ENCODE results near the gene VTI1B.

DNA sequence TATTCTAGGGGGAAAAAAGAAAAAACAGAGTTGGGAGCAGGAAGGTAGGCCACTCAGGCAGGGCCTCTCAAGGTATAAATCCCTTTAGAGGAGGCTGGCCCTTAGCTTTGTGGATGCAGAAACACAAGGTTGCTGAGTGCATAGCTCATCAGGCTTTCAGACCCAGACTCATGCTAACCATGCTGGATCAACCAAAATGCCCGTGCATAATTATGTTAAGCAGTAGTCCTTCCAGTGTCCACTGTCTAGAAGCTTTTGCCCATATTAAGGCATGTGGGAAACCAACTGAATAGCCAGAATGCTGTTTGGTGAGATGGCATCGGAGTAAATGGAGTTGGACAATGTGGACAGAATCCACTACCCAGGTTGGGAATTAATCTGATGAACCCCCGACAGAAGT is 35.8 kb downstream of the VTI1B start:
- TF ChIP-seq GATA2 (IDR thresholded peaks at IDR 0.05; ENCODE audit: low read depth, low read length) (no peak), GATA3 (IDR thresholded peaks at IDR 0.05; ENCODE audit: low read depth, low read length) (no peak)
